ENCODE measurements around the gene RNF157.

GRCh38 chr17:76134911-76135809 is 105.1 kb downstream of the RNF157 start:
- TF ChIP-seq, protein P1, sequence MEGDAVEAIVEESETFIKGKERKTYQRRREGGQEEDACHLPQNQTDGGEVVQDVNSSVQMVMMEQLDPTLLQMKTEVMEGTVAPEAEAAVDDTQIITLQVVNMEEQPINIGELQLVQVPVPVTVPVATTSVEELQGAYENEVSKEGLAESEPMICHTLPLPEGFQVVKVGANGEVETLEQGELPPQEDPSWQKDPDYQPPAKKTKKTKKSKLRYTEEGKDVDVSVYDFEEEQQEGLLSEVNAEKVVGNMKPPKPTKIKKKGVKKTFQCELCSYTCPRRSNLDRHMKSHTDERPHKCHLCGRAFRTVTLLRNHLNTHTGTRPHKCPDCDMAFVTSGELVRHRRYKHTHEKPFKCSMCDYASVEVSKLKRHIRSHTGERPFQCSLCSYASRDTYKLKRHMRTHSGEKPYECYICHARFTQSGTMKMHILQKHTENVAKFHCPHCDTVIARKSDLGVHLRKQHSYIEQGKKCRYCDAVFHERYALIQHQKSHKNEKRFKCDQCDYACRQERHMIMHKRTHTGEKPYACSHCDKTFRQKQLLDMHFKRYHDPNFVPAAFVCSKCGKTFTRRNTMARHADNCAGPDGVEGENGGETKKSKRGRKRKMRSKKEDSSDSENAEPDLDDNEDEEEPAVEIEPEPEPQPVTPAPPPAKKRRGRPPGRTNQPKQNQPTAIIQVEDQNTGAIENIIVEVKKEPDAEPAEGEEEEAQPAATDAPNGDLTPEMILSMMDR (IDR thresholded peaks at IDR 0.05), result no peak
- TF ChIP-seq POLR2A (IDR thresholded peaks at IDR 0.05) (no peak), POLR2AphosphoS5 (IDR thresholded peaks at IDR 0.05; ENCODE audit: insufficient read depth in 1 of 2, low read depth in 1 of 2) (no peak)
